Measurements from ENCODE around the gene ASTL.

The ASTL gene

GRCh38 chr2:96131152-96131812, 7.0 kb downstream of the ASTL start (continued):
- TF ChIP-seq TSHZ1 (tag by site-specific recombination; IDR thresholded peaks at IDR 0.05; ENCODE audit: borderline replicate concordance), result no peak
- TF ChIP-seq ZNF302 (tag by site-specific recombination; IDR thresholded peaks at IDR 0.05; ENCODE audit: low read depth), result no peak
- no peak for TF ChIP-seq ZNF785 (tag by site-specific recombination; IDR thresholded peaks at IDR 0.05)
- no peak for TF ChIP-seq GLIS1 (tag by site-specific recombination; IDR thresholded peaks at IDR 0.05)
- TF ChIP-seq ZNF560 (tag by site-specific recombination; IDR thresholded peaks at IDR 0.05; ENCODE audit: borderline replicate concordance), result no peak
- no peak for TF ChIP-seq ZNF645 (tag by site-specific recombination; IDR thresholded peaks at IDR 0.05)
- TF ChIP-seq BCL6B (tag by site-specific recombination; IDR thresholded peaks at IDR 0.05), result no peak

- CTCF ChIA-PET, result interaction anchor here (0.6 to 1.5 kb wide), 4 partner anchors 9 to 33 kb away, joined by 4 to 5 read pairs (median 4); partner anchors contain the start of gene ADRA2B
- Histone ChIP-seq H3K27ac (ENCODE audit: extremely low read depth, low read depth, low read length) (no peak overlapping the region), H3K9me3 (ENCODE audit: control insufficient read depth, insufficient read depth, low read depth, low read length) (no peaks in the 10 kb centered on the region), H3K4me1 (ENCODE audit: control insufficient read depth, insufficient read depth, low read length) (no peaks in the 10 kb centered on the region), H3K4me3 (ENCODE audit: low read depth, low read length) (no peak overlapping the region), H3K36me3 (ENCODE audit: control insufficient read depth in 2 of 2, insufficient read depth in 1 of 2, low read length in 2 of 2) (no peaks in the 10 kb centered on the region)
- POLR2A ChIA-PET, result no interaction called here
- no peak for TF ChIP-seq ZNF404 (tag by site-specific recombination; IDR thresholded peaks at IDR 0.05)
- TF ChIP-seq BCL11A (tag by site-specific recombination; IDR thresholded peaks at IDR 0.05; ENCODE audit: low read depth), result no peak
- TF ChIP-seq ZBTB21 (tag by site-specific recombination; IDR thresholded peaks at IDR 0.05), result no peak
Measured at GRCh38 chr2:96130483-96130882, 7.8 kb downstream of the ASTL start.

GRCh38 chr2:96129528-96130120, 8.7 kb downstream of the ASTL start:
- no peaks in the 10 kb centered on the region for H3K4me1 ChIP-seq (ENCODE audit: control insufficient read depth, insufficient read depth, low read length)
- ChIA-PET CTCF (no interaction called here), POLR2A (no interaction called here)
- H3K9me3 ChIP-seq (ENCODE audit: control insufficient read depth, insufficient read depth, low read depth, low read length), result no peaks in the 10 kb centered on the region
- no peak overlapping the region for H3K4me3 ChIP-seq (ENCODE audit: low read depth, low read length)
- TF ChIP-seq ZBTB17 (tag by site-specific recombination; IDR thresholded peaks at IDR 0.05) (no peak), ZNF366 (tag by site-specific recombination; conservative IDR thresholded peaks at IDR 0.05) (no peak), YY2 (tag by site-specific recombination; IDR thresholded peaks at IDR 0.05) (no peak), GLI4 (tag by site-specific recombination; IDR thresholded peaks at IDR 0.05) (no peak), ZNF202 (tag by site-specific recombination; IDR thresholded peaks at IDR 0.05; ENCODE audit: borderline replicate concordance) (no peak), ZNF514 (tag by site-specific recombination; IDR thresholded peaks at IDR 0.05) (no peak), ZSCAN5A (tag by site-specific recombination; IDR thresholded peaks at IDR 0.05) (no peak), MZF1 (tag by site-specific recombination; IDR thresholded peaks at IDR 0.05; ENCODE audit: borderline replicate concordance) (no peak), ZNF623 (tag by site-specific recombination; IDR thresholded peaks at IDR 0.05) (no peak), ZNF2 (tag by site-specific recombination; IDR thresholded peaks at IDR 0.05) (no peak)
- no peaks in the 10 kb centered on the region for H3K36me3 ChIP-seq (ENCODE audit: control insufficient read depth in 2 of 2, insufficient read depth in 1 of 2, low read length in 2 of 2)
- H3K27ac ChIP-seq (ENCODE audit: extremely low read depth, low read depth, low read length), result no peak overlapping the region

Measured in HEK293 (cell line).